Stimulated activated CD4-positive, alpha-beta T cell treated with anti-CD3 and anti-CD28 coated beads, Interleukin-12 subunit alpha, Interleukin-12 subunit beta, amount 100 ng/mL, for 4 hours (primary cell): ENCODE data around the gene CCSER1.
"Not testable (repeated sequence)": the region's sequence is repeated elsewhere in the genome, so short reads cannot be mapped to it uniquely, and the experiment has no call there.

Experiments
- DNase-seq: peaks from one replicate; pipeline ENCODE4 v3.0.0-alpha.2; 2020

The CCSER1 gene

GRCh38 chr4:90845777-90846176, 718.6 kb downstream of the CCSER1 start:
- no peak for DNase-seq

GRCh38 chr4:90852237-90852636, 725.0 kb downstream of the CCSER1 start:
- no peak for DNase-seq

DNA sequence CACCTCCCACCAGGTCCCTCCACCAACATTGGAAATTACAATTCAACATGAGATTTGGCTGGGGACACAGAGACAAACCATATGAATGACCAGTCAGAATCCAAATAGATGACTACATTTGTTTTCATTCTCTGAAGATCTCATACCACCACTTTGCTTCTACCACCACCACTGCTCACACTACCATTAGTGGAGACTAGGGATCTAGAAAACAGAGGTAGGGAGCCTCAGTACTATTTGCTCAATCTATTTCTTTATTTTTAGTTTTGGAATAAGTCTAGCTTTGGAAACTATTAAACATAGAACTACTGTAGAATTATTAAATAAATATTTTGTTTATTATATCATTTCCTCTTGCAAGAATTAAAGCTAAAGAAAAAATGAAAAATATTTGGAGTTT, 727.9 kb downstream of the CCSER1 start:
- DNase-seq: no peak

DNA sequence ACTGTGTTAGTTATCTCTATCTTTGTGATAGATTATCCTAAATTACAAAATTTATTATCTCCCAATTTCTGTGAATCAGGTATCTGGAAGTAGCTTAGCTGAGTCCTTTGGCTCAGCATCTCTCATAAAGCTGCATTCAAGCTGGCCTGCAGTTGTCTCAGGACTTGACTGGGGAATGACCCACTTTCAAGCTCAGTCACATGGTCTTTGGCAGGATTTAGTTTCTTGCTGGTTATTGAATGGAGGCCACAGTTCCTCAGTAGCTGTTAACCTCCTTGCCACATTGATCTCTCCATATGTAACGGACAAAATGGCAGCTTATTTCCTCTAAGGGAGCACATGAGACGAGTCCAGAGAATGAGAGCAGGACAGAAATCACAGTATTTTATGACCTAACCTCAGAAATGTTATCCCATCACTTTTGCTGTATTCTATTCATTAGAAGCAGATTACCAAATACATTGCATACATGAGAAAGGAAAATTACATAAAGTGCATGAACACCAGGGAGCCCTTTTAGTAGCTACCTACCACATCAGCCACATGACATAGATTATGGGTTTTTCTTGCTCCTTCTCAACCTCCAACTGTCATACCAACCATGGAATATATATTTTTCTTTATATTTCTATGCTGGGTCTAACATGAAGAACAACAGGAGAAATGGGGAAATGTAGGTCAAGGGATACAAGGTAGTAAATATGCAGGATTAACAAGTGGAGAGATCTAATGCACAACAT, 730.1 kb downstream of the CCSER1 start:
- no peak for DNase-seq

DNA sequence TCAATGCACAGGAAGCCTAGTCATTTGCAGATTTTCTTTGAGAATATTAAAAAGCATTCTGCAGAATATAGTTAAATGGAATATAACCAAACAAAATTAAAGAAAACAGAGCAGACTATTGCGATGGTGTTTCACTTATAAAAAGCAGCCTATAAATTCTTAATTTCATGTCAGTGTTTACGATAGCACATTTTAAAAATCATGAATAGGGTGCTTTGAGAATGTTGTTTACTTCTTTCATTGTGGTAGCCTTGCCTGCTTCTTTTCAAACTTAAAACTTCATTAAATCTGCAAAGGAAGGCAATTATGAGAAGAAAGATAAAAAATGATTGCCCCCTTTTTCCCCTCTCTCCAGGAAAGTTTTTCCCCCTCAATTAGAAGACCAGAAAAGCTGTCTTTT, 748.6 kb downstream of the CCSER1 start:
- DNase-seq: no peak

DNA sequence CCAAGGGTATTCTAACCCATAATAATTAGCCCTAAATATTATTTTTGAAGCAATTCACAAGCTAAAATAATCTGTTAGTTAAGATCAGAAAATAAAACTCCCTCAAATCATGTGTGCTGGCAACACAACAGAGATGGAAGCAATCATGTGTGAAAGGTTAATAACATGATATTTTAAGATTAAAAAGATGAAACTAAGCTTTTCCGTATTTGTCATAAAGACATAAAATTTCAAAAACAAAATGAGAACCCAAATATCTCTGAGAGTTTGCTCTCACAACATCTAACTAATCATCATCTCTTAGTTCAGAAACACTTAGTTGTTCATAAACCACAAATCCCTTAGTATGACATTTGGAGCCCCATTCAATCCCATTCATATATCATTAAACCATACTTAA, 749.1 kb downstream of the CCSER1 start:
- DNase-seq: no peak

- DNase-seq: no peak
Observed at GRCh38 chr4:90883519-90883918, 756.3 kb downstream of the CCSER1 start.

- no peak for DNase-seq
Observed at GRCh38 chr4:90888571-90888970, 761.4 kb downstream of the CCSER1 start.

GRCh38 chr4:90889171-90889570, 762.0 kb downstream of the CCSER1 start:
- no peak for DNase-seq

DNA sequence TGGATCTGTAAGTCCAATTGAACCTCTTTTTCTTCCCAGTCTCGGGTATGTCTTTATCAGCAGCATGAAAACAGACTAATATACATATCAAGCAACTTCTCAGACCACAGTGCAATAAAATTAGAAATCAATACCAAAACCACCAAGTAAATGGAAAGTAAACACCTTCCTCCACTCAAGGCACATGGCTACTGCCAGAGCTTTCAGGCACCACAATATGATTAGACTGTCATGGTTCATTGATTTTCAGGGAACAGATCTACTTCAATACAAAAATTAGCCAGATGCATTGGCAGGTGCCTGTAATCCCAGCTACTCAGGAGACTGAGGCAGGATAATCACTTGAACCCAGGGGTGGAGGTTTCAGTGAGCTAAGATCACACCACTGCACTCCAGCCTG, 776.2 kb downstream of the CCSER1 start:
- not testable (repeated sequence) for DNase-seq

- DNase-seq: no peak
Observed at GRCh38 chr4:90904021-90904420, 776.8 kb downstream of the CCSER1 start.

GRCh38 chr4:90906239-90906638, 779.0 kb downstream of the CCSER1 start:
- DNase-seq: no peak

GRCh38 chr4:90911724-90912434, 784.7 kb downstream of the CCSER1 start:
- not testable (repeated sequence) for DNase-seq

- no peak for DNase-seq
Observed at GRCh38 chr4:90922174-90922573, 795.0 kb downstream of the CCSER1 start.

- DNase-seq: no peak
Observed at GRCh38 chr4:90926957-90927356, 799.8 kb downstream of the CCSER1 start.

DNA sequence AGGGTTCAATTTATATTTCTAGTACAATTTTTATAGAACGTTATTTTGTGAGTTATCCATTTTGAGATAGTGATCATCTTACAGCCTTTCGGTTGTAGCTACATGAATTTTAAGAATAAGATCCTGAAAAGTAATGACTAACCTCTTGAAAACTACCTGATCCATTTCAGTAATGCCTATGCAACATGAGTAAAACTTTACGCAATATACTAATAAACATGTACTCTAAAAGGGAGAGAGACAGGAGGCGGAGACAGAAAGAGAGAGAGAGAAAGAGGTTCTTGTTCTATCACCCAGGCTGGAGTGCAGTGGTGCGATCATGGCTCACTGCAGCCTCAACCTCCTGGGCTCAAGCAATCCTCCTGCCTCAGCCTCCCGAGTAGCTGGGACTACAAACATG, 816.1 kb downstream of the CCSER1 start:
- no peak for DNase-seq

DNA sequence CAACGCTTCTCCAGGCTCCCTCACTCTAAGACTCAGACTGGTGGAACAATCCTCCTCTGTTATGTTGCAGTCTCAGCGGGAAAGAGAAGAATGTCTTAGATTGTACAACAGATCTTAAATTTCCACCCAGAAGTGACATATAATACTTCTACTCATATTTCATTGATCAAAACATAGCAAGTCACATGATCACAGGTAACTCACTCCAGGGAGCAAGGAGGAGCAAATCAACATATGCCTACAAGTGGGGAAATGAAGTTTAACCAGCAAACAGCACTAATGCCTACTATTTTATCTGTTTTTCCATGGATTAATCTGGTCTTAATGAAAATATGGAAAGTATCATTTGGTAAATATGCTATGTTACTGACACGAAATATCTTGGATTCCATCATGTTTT, 819.8 kb downstream of the CCSER1 start:
- DNase-seq: no peak

- no peak for DNase-seq
Observed at GRCh38 chr4:90950385-90950841, 823.2 kb downstream of the CCSER1 start.

- no peak for DNase-seq
Observed at GRCh38 chr4:90951037-90951436, 823.8 kb downstream of the CCSER1 start.

DNA sequence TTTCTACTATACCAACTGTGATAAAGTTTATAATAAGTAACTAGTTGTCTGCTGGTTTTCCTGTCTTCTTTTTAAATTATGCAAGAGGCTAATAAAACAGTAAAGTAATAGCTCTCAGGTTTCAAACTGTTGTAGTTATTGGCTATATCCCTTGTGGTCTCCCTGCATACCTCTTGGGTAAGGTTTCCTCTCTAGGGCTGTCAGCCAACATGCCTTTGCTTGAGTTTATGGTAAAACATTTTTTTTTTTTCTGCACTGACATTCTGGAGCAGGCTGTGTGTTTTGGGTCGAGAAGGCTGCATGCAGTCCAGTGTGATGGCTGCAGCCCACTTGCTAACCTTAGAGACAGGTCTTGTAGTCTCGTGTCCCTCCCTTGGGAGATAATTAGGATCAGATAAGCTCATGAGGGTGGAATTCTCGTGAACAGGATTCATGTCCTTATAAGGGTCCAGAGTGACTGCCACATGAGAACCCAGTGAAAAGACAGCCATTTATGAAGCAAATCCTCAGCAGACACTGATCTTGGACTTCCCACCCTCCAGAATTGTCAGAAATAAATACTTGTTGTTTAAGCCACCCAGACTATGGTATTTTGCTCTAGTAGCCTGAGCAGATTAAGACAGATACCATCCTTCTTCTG, 831.2 kb downstream of the CCSER1 start:
- no peak for DNase-seq

DNA sequence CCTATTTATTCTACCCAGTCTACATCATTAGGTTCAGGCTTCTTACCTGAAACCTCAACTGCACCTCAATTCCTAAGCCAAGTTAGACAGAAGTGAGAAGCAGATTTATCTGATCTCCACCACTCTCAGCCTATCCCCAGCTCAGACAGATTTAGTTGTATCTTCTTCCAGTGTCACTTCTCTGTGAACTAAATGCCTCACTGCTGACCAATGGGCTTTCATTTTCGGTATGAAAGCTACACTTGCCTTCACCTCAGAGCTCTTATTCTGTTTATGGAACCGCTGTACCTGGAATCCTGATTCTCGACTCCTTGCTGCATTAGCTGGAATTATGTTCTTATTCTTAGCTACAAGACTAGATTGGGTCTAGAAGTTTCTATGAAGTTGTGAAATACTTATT, 833.2 kb downstream of the CCSER1 start:
- no peak for DNase-seq

GRCh38 chr4:90960840-90961239, 833.6 kb downstream of the CCSER1 start:
- DNase-seq: no peak

DNA sequence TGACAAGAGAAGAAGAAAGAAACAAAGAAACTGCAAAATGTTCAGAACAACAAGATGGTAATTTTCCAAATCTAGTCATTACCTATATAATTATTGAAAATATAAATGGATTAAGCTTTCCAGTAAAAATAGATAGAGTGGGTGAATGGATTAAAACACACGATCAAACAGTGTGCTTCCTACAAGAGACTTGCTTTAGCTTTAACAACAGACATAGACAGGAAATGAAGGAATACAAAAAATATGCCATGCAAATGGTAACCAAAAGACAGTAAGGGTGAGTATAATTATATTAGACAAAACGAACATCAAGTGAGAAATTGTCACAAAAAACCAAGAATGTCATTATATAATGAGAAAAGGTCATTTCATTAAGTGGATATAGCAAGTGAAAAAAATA, 842.8 kb downstream of the CCSER1 start:
- DNase-seq: no peak

- DNase-seq: no peak
Observed at GRCh38 chr4:90977726-90978125, 850.5 kb downstream of the CCSER1 start.
